Measurements from ENCODE around the gene VWC2. TPM values are rescaled to one million over a fixed set of nuclear protein-coding genes. Genes with fewer than 3 reads are reported as not detected.

Gene VWC2
- total and polyA plus RNA-seq, 10 of the 15 experiments (the other 5 are each of a cell fraction or from before 2014, with no cell fraction given) = 0.01 to 0.06 (median 0.03) TPM; not detected in 7

DNA sequence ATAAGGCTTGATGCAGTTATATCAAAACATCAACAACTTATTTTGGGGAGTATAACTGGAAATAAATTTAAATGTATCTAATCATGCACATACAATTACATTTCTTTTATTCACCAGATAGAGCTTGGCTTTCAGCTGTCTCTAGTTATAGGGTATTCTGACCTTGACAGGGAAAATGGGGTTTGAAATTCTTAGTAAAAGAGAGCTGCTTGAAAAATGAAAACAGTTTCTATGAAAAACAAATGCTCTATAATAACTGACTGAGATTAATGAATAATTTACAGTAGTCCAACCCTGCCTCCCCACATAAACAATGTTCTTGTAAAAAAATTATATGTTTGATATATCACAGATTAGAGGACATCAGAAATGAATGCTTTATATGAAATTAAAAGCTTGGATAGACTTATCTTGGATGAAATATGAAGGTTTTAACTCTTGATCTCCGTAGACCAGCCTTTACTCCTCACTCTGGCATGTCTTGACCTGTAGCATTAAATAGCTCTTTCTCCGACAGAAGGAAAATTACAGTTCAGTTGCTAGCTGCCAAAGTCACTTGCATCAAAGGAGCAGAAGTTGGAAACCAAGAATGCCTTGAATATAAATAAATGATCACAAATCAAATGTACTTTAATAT is 32.1 kb downstream of the VWC2 start (continued):
- TF ChIP-seq, protein P1, sequence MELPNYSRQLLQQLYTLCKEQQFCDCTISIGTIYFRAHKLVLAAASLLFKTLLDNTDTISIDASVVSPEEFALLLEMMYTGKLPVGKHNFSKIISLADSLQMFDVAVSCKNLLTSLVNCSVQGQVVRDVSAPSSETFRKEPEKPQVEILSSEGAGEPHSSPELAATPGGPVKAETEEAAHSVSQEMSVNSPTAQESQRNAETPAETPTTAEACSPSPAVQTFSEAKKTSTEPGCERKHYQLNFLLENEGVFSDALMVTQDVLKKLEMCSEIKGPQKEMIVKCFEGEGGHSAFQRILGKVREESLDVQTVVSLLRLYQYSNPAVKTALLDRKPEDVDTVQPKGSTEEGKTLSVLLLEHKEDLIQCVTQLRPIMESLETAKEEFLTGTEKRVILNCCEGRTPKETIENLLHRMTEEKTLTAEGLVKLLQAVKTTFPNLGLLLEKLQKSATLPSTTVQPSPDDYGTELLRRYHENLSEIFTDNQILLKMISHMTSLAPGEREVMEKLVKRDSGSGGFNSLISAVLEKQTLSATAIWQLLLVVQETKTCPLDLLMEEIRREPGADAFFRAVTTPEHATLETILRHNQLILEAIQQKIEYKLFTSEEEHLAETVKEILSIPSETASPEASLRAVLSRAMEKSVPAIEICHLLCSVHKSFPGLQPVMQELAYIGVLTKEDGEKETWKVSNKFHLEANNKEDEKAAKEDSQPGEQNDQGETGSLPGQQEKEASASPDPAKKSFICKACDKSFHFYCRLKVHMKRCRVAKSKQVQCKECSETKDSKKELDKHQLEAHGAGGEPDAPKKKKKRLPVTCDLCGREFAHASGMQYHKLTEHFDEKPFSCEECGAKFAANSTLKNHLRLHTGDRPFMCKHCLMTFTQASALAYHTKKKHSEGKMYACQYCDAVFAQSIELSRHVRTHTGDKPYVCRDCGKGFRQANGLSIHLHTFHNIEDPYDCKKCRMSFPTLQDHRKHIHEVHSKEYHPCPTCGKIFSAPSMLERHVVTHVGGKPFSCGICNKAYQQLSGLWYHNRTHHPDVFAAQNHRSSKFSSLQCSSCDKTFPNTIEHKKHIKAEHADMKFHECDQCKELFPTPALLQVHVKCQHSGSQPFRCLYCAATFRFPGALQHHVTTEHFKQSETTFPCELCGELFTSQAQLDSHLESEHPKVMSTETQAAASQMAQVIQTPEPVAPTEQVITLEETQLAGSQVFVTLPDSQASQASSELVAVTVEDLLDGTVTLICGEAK (IDR thresholded peaks at IDR 0.05; ENCODE audit: borderline replicate concordance) = no peak
- TF ChIP-seq MEF2A (IDR thresholded peaks at IDR 0.05; ENCODE audit: insufficient read depth, low read depth, low read length) (no peak), RAD51 (IDR thresholded peaks at IDR 0.05) (no peak), BHLHE40 (IDR thresholded peaks at IDR 0.05; ENCODE audit: borderline replicate concordance in 1 of 2, low read depth in 2 of 2, low read length in 1 of 2) (no peak), EGR1 (IDR thresholded peaks at IDR 0.05; ENCODE audit: borderline replicate concordance in 1 of 2, low read depth in 2 of 2, low read length in 2 of 2) (no peak), BRCA1 (IDR thresholded peaks at IDR 0.05; ENCODE audit: low read depth, low read length) (no peak), MYB (IDR thresholded peaks at IDR 0.05; ENCODE audit: borderline replicate concordance, low read depth, low read length) (no peak), SIX5 (IDR thresholded peaks at IDR 0.05; ENCODE audit: low read depth, low read length, severe bottlenecking) (no peak), RCOR1 (conservative IDR thresholded peaks at IDR 0.05; ENCODE audit: low read depth, low read length) (no peak), FOXK2 (IDR thresholded peaks at IDR 0.05) (no peak)
